Measurements from ENCODE around the gene AHNAK.
"Not testable (repeated sequence)": the region's sequence is repeated elsewhere in the genome, so short reads cannot be mapped to it uniquely, and the experiment has no call there.

The AHNAK gene

GRCh38 chr11:62390237-62390636, 156.4 kb downstream of the AHNAK start:
- no peaks in the 10 kb centered on the region for H3K36me3 ChIP-seq (ENCODE audit: control insufficient read depth, low read depth, low read length)

GRCh38 chr11:62388999-62389398, 157.6 kb downstream of the AHNAK start:
- H3K9ac ChIP-seq (ENCODE audit: low read length), result no peak overlapping the region
- no peak overlapping the region for H3K27ac ChIP-seq (ENCODE audit: low read length)
- no peaks in the 10 kb centered on the region for H3K27me3 ChIP-seq (ENCODE audit: control insufficient read depth, insufficient read depth, low read length)
- H3K9me3 ChIP-seq (ENCODE audit: control insufficient read depth, low read depth, low read length), result no peaks in the 10 kb centered on the region
- H3K4me1 ChIP-seq (ENCODE audit: control insufficient read depth, low read depth, low read length), result no peaks in the 10 kb centered on the region
- H3K36me3 ChIP-seq (ENCODE audit: control insufficient read depth, low read depth, low read length), result no peaks in the 10 kb centered on the region
- H3K4me3 ChIP-seq (ENCODE audit: low read length), result no peak overlapping the region

More at GRCh38 chr11:62390237-62390636, 156.4 kb downstream of the AHNAK start:
- Histone ChIP-seq H3K4me1 (ENCODE audit: control insufficient read depth, low read depth, low read length) (peaks cover 1% of the 10 kb centered on the region), H3K27me3 (ENCODE audit: control insufficient read depth, insufficient read depth, low read length) (no peaks in the 10 kb centered on the region), H3K9me3 (ENCODE audit: control insufficient read depth, low read depth, low read length) (no peaks in the 10 kb centered on the region), H3K27ac (ENCODE audit: low read length) (no peak overlapping the region), H3K4me3 (ENCODE audit: low read length) (no peak overlapping the region), H3K9ac (ENCODE audit: low read length) (no peak overlapping the region)

GRCh38 chr11:62387381-62387780, 159.2 kb downstream of the AHNAK start:
- Histone ChIP-seq H3K4me3 (ENCODE audit: low read length) (no peak overlapping the region), H3K9ac (ENCODE audit: low read length) (no peak overlapping the region)

DNA sequence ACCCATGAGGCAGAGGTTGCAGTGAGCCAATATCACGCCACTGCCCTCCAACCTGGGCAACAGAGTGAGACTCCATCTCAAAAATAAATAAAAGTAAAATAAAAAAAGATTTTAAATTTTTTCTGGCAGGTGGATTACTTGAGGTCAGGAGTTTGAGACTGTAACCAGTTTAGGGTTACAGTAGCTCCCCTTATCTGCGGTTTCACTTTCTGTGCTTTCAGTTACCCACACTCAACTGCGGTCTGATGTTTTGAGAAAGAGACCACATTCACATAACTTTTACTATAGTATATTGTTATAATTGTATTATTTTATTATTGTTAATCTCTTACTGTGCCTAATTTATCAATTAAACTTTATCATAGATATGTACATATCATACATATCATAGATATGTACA, 160.5 kb downstream of the AHNAK start:
- H3K27ac ChIP-seq (ENCODE audit: low read length); H3K4me3 ChIP-seq (ENCODE audit: low read length); H3K9ac ChIP-seq (ENCODE audit: low read length); H3K9me3 ChIP-seq (ENCODE audit: control insufficient read depth, low read depth, low read length); H3K27me3 ChIP-seq (ENCODE audit: control insufficient read depth, insufficient read depth, low read length); H3K36me3 ChIP-seq (ENCODE audit: control insufficient read depth, low read depth, low read length); H3K4me1 ChIP-seq (ENCODE audit: control insufficient read depth, low read depth, low read length): not testable (repeated sequence)

More at GRCh38 chr11:62387381-62387780, 159.2 kb downstream of the AHNAK start:
- H3K27ac ChIP-seq (ENCODE audit: low read length), result no peak overlapping the region
- H3K27me3 ChIP-seq (ENCODE audit: control insufficient read depth, insufficient read depth, low read length), result no peaks in the 10 kb centered on the region
- no peaks in the 10 kb centered on the region for H3K36me3 ChIP-seq (ENCODE audit: control insufficient read depth, low read depth, low read length)
- no peaks in the 10 kb centered on the region for H3K4me1 ChIP-seq (ENCODE audit: control insufficient read depth, low read depth, low read length)
- no peaks in the 10 kb centered on the region for H3K9me3 ChIP-seq (ENCODE audit: control insufficient read depth, low read depth, low read length)

- no peak overlapping the region for H3K4me3 ChIP-seq (ENCODE audit: low read length)
- H3K27ac ChIP-seq (ENCODE audit: low read length), result no peak overlapping the region
- H3K36me3 ChIP-seq (ENCODE audit: control insufficient read depth, low read depth, low read length), result no peaks in the 10 kb centered on the region
Observed at GRCh38 chr11:62383822-62384221, 162.8 kb downstream of the AHNAK start.

More at GRCh38 chr11:62383822-62384221, 162.8 kb downstream of the AHNAK start:
- Histone ChIP-seq H3K27me3 (ENCODE audit: control insufficient read depth, insufficient read depth, low read length) (no peaks in the 10 kb centered on the region), H3K4me1 (ENCODE audit: control insufficient read depth, low read depth, low read length) (no peaks in the 10 kb centered on the region), H3K9me3 (ENCODE audit: control insufficient read depth, low read depth, low read length) (no peaks in the 10 kb centered on the region), H3K9ac (ENCODE audit: low read length) (no peak overlapping the region)

Data from iPS-18a (cell line).